GM12878 (cell line): ENCODE results near the gene CHCT1. TPM values are rescaled to one million over a fixed set of nuclear protein-coding genes. Genes with fewer than 3 reads are reported as not detected.
A peak's percentile ranks its signal among the peaks of the same experiment; 100 is the strongest.

Experiments
- ATAC-seq: fragments of 200-7000 bp; cut with Tn5 transposase; 3 replicates; pipeline ENCODE4 v1.9.1; 2020; ENCODE audit warnings: mild to moderate bottlenecking, moderate library complexity
- BruUV-seq: library from RNA; stranded (reverse); fragments of 400-500 nt; replicated peaks from 2 replicates; lab custom pipeline; 2021; lab: Mats Ljungman, UMichigan
- CTCF ChIA-PET: fragments of 300-600 bp; sonication (Branson Sonifier 250); formaldehyde crosslinking; extraction: SDS; loops from one replicate; lab custom pipeline; 2021; ENCODE audit warnings: inconsistent platforms; lab: Yijun Ruan, JAX
- POLR2A ChIA-PET: fragments of 350-600 bp; formaldehyde crosslinking; extraction: SDS; loops from one replicate; lab custom pipeline; 2021; ENCODE audit warnings: inconsistent platforms; lab: Charles Lee
- RAD21 ChIA-PET: fragments of 300-600 bp; sonication (Branson Sonifier 250); formaldehyde crosslinking; loops from one replicate; lab custom pipeline; 2023; ENCODE audit warnings: antibody characterized with exemption; ENCODE audit not compliant: unreplicated experiment; lab: Charles Lee
- SMC1A ChIA-PET: fragments of 300-600 bp; sonication (Branson Sonifier 250); formaldehyde crosslinking; loops from one replicate; lab custom pipeline; 2023; ENCODE audit not compliant: unreplicated experiment, uncharacterized antibody; lab: Charles Lee
- DNase-seq: peaks from one replicate; pipeline ENCODE4 v3.0.0-alpha.2; 2011; ENCODE audit warnings: low read depth, low spot score
- FAIRE-seq: peaks from 3 replicates; lab custom pipeline; 2011; peaks lifted over from hg19 to GRCh38; lab: Jason Lieb, UNC
- H2AFZ ChIP-seq: 2 replicates; pipeline ENCODE4 v1.6.0; 2011; ENCODE audit warnings: low read depth, low read length, control low read depth; ENCODE audit not compliant: control insufficient read depth
- H3K27ac ChIP-seq: 2 replicates; pipeline ENCODE4 v1.5.1; 2011; ENCODE audit warnings: control low read depth; ENCODE audit not compliant: control insufficient read depth, insufficient read depth
- H3K27me3 ChIP-seq, 2 experiments: replicated peaks in 1 of 2; 2 replicates each; pipeline versions ENCODE4 v1.6.0 to v1.6.1; 2011; ENCODE audit warnings: low read length in 1 of 2; ENCODE audit not compliant: control insufficient read depth in 2 of 2, insufficient read depth in 2 of 2
- H3K36me3 ChIP-seq, 2 experiments: 2 replicates each; pipeline ENCODE4 v1.5.1; 2011; ENCODE audit warnings: low read length in 1 of 2; ENCODE audit not compliant: control insufficient read depth in 2 of 2, insufficient read depth in 2 of 2
- H3K4me1 ChIP-seq: 2 replicates; pipeline ENCODE4 v1.6.1; 2011; ENCODE audit warnings: mild to moderate bottlenecking, low read length, moderate library complexity, mixed read lengths; ENCODE audit not compliant: control insufficient read depth, insufficient read depth
- H3K4me2 ChIP-seq: 2 replicates; pipeline ENCODE4 v1.6.0; 2011; ENCODE audit warnings: control low read depth; ENCODE audit not compliant: control insufficient read depth, insufficient read depth
- H3K4me3 ChIP-seq: fragments of 200-600 bp; sonication (generic); 2 replicates; pipeline ENCODE4 v1.5.1; 2016
- H3K79me2 ChIP-seq: 2 replicates; pipeline ENCODE4 v1.6.0; 2011; ENCODE audit warnings: low read length; ENCODE audit not compliant: control insufficient read depth, insufficient read depth
- H3K9ac ChIP-seq: 2 replicates; pipeline ENCODE4 v1.8.0; 2011; ENCODE audit warnings: low read length, control low read depth, mixed read lengths; ENCODE audit not compliant: control insufficient read depth, insufficient read depth
- H3K9me3 ChIP-seq: replicated peaks from 3 replicates; pipeline ENCODE4 v1.5.1; 2011; ENCODE audit warnings: mild to moderate bottlenecking, low read length; ENCODE audit not compliant: control insufficient read depth, insufficient read depth
- H4K20me1 ChIP-seq: 2 replicates; pipeline ENCODE4 v1.6.0; 2011; ENCODE audit not compliant: control insufficient read depth, insufficient read depth
- ATF7 ChIP-seq: fragments of 450-650 bp; IDR thresholded peaks from 2 replicates; pipeline ENCODE4 v1.6.1; 2016; ENCODE audit warnings: low read depth, mild to moderate bottlenecking
- BMI1 ChIP-seq: fragments of 450-650 bp; IDR thresholded peaks from 2 replicates; pipeline ENCODE4 v1.6.1; 2016; ENCODE audit warnings: mild to moderate bottlenecking, moderate library complexity, borderline replicate concordance
- CBFB ChIP-seq: IDR thresholded peaks from 2 replicates; pipeline ENCODE4 v1.6.1; 2016; ENCODE audit warnings: antibody characterized with exemption, low read depth
- CBX5 ChIP-seq: sonication (generic); IDR thresholded peaks from 2 replicates; pipeline ENCODE4 v1.6.1; 2016; ENCODE audit warnings: low read depth, moderate library complexity, mild to moderate bottlenecking, inconsistent platforms
- CHD2 ChIP-seq: IDR thresholded peaks from 2 replicates; pipeline ENCODE4 v1.6.1; 2011; ENCODE audit warnings: low read depth, low read length, improper control_type of control experiment, borderline replicate concordance
- CHD4 ChIP-seq: fragments of 200-600 bp; sonication (generic); IDR thresholded peaks from 2 replicates; pipeline ENCODE4 v1.6.1; 2016; ENCODE audit warnings: mild to moderate bottlenecking
- CREB1 ChIP-seq: IDR thresholded peaks from 2 replicates; pipeline ENCODE4 v1.6.1; 2012; ENCODE audit warnings: low read depth, mild to moderate bottlenecking, inconsistent platforms
- ETV6 ChIP-seq, 2 experiments: fragments of 450-650 bp in 1 of 2; IDR thresholded peaks in 1 of 2; conservative IDR thresholded peaks in 1 of 2; 2 replicates each; pipeline ENCODE4 v1.6.1; 2014; ENCODE audit warnings: antibody characterized with exemption in 1 of 2, borderline replicate concordance in 1 of 2, low read depth in 1 of 2, mild to moderate bottlenecking in 1 of 2, moderate library complexity in 1 of 2
- HDAC6 ChIP-seq: fragments of 200-600 bp; sonication (generic); IDR thresholded peaks from one replicate; pipeline ENCODE4 v1.8.0; 2017; ENCODE audit warnings: antibody characterized with exemption; ENCODE audit not compliant: unreplicated experiment
- IRF3 ChIP-seq: fragments of 450-650 bp; IDR thresholded peaks from 2 replicates; pipeline ENCODE4 v1.6.1; 2014; ENCODE audit warnings: mild to moderate bottlenecking
- KAT2A ChIP-seq: conservative IDR thresholded peaks from 2 replicates; pipeline ENCODE4 v1.6.1; 2011; ENCODE audit warnings: low read depth, low read length; ENCODE audit not compliant: control insufficient read depth
- LARP7 ChIP-seq: fragments of 450-650 bp; IDR thresholded peaks from 2 replicates; pipeline ENCODE4 v1.6.1; 2017; ENCODE audit warnings: mild to moderate bottlenecking
- MEF2A ChIP-seq: IDR thresholded peaks from 2 replicates; pipeline ENCODE4 v1.6.1; 2011; ENCODE audit warnings: low read depth, mild to moderate bottlenecking, low read length, moderate library complexity; ENCODE audit not compliant: insufficient read depth
- MXI1 ChIP-seq: fragments of 150-350 bp; IDR thresholded peaks from 2 replicates; pipeline ENCODE4 v1.6.1; 2011; ENCODE audit warnings: low read depth, mild to moderate bottlenecking, inconsistent platforms, low read length, improper control_type of control experiment
- NFYA ChIP-seq: IDR thresholded peaks from 2 replicates; pipeline ENCODE4 v1.6.1; 2011; ENCODE audit warnings: low read depth, mild to moderate bottlenecking, low read length, improper control_type of control experiment, borderline replicate concordance
- NFYB ChIP-seq: IDR thresholded peaks from 2 replicates; pipeline ENCODE4 v1.6.1; 2011; ENCODE audit warnings: low read depth, mild to moderate bottlenecking, low read length, improper control_type of control experiment, moderate library complexity; ENCODE audit not compliant: insufficient read depth
- POU2F2 ChIP-seq: IDR thresholded peaks from 3 replicates; pipeline ENCODE4 v1.6.1; 2011; ENCODE audit warnings: low read depth, mild to moderate bottlenecking, low read length, borderline replicate concordance
- SMC3 ChIP-seq: IDR thresholded peaks from 2 replicates; pipeline ENCODE4 v1.6.1; 2011; ENCODE audit warnings: low read length, improper control_type of control experiment, borderline replicate concordance
- TAF1 ChIP-seq: IDR thresholded peaks from 2 replicates; pipeline ENCODE4 v1.6.1; 2011; ENCODE audit warnings: mild to moderate bottlenecking, low read depth, low read length, borderline replicate concordance
- YBX1 ChIP-seq: fragments of 450-650 bp; IDR thresholded peaks from 2 replicates; pipeline ENCODE4 v1.6.1; 2016; ENCODE audit warnings: antibody characterized with exemption
- ZNF207 ChIP-seq: fragments of 450-650 bp; IDR thresholded peaks from 2 replicates; pipeline ENCODE4 v1.6.1; 2014; ENCODE audit warnings: antibody characterized with exemption, mild to moderate bottlenecking, borderline replicate concordance
- ZNF622 ChIP-seq: fragments of 450-650 bp; IDR thresholded peaks from 2 replicates; pipeline ENCODE4 v1.6.1; 2017; ENCODE audit warnings: mild to moderate bottlenecking, inconsistent platforms
- WGBS: methylation state at CpG from one replicate; pipeline ENCODE4 v1.1.6; 2016; ENCODE audit warnings: low lambda C conversion rate; ENCODE audit not compliant: insufficient replicate concordance, insufficient coverage; ENCODE audit errors: missing lambda C conversion rate; 5-methylcytosine and 5-hydroxymethylcytosine counted together
- in situ Hi-C: fragments of 300-500 bp; cut with MboI; formaldehyde crosslinking; loops from 9 replicates; pipeline ENCODE4 v1.14.3; 2018; ENCODE audit warnings: mixed read lengths
- intact Hi-C: fragments of 100-400 bp; cut with micrococcal nuclease; formaldehyde crosslinking; loops from one replicate; pipeline ENCODE4 v1.14.2; 2022; ENCODE audit not compliant: unreplicated experiment
- polyA plus RNA-seq, 11 experiments: library from polyadenylated mRNA; depleted of rRNA in 4 of 11; unstranded in 6 of 11; stranded (reverse) in 5 of 11; fragments of >200 nt; fragmentation: Nextera tagmentation in 4 of 11; fragmentation: Illumina TruSeq in 1 of 11; extraction: Ambion mirVana in 4 of 11; extraction: Trizol in 1 of 11; gene quantifications; 1 replicate in 1 of 11; 2 replicates in 10 of 11; pipeline versions ENCODE4 v1.2.1 to v1.2.3, GENCODE V29; 2011 to 2016; ENCODE audit warnings: inconsistent platforms in 2 of 11, missing spikeins in 2 of 11, low read depth in 1 of 11
- total RNA-seq, 4 experiments: library from RNA; depleted of rRNA in 3 of 4; stranded (reverse); fragments of >200 nt in 3 of 4; fragmentation: Illumina TruSeq in 1 of 4; extraction: Trizol in 1 of 4; gene quantifications; 2 replicates each; pipeline versions ENCODE4 v1.2.1 to v1.2.3, GENCODE V29; 2013 to 2021
- TF ChIP-seq, protein P1 (sequence below): fragments of 450-650 bp; formaldehyde crosslinking; IDR thresholded peaks from 2 replicates; pipeline ENCODE4 v1.4.0; 2022; ENCODE audit warnings: mild to moderate bottlenecking, moderate library complexity

The CHCT1 gene
- total and polyA plus RNA-seq, 10 of the 15 experiments (the other 5 are each of a cell fraction or from before 2014, with no cell fraction given): 0.23 to 0.35 TPM; not detected in 8

DNA sequence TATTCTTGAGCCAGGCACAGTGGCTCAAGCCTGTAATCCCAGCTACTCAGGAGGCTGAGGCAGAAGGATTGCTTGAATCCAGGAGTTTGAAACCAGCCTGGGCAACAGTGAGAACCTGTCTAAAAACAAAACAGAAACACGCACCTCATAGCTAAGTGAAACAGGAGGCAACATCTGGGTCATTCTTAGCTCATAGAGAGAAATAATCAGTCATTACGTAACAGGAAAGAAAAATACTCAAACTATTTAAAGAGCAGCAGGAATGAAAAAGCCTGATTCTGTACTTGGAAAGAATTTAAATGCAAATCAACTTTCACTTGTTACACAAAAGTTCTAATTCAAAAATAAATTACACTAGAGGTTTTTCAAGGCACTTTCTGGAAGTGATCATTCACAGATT is 17.2 kb downstream of the CHCT1 start:
- peak overlapping the region; percentile 44 for H3K4me2 ChIP-seq
- ChIA-PET POLR2A (interaction anchor here (1.0 kb wide), 1 partner anchor 30 kb away, joined by 10 read pairs; no protein-coding TSS in a partner anchor), SMC1A (interaction anchor here (0.9 to 1.7 kb wide), 3 partner anchors 208 to 298 kb away, joined by 3 to 6 read pairs (median 5); no protein-coding TSS in a partner anchor), CTCF (interaction anchor here (0.6 to 0.7 kb wide), 2 partner anchors 145 to 208 kb away, joined by 3 to 4 read pairs; no protein-coding TSS in a partner anchor), RAD21 (interaction anchor here (1.1 kb wide), 1 partner anchor 53 kb away, joined by 3 read pairs; no protein-coding TSS in a partner anchor)
- no peaks in the 10 kb centered on the region for H3K79me2 ChIP-seq
- H3K9me3 ChIP-seq: no peaks in the 10 kb centered on the region; the same call in 2 of the 3 replicates
- no peaks in the 10 kb centered on the region for H3K36me3 ChIP-seq
- H3K4me1 ChIP-seq: peaks cover 13% of the 10 kb centered on the region
- FAIRE-seq (peak; percentile 7), ATAC-seq (peak; percentile 69), DNase-seq (no peak)
- intact Hi-C loops (no loop called here), in situ Hi-C loops (no loop called here)
- H4K20me1 ChIP-seq: no peaks in the 10 kb centered on the region
- H3K9ac ChIP-seq: no peak overlapping the region
- 3% methylated on average over 2 of the region's 2 CpGs for WGBS
- no peaks in the 10 kb centered on the region for H3K27me3 ChIP-seq
- no peak overlapping the region for H3K4me3 ChIP-seq
- H2AFZ ChIP-seq: no peak overlapping the region; the same call in none of the 2 replicates
- no TSS peak for BruUV-seq
- peak overlapping the region; percentile 3; the same call in 1 of the 2 replicates for H3K27ac ChIP-seq
- TF ChIP-seq CBX5 (no peak), MXI1 (no peak), CBFB (no peak), ATF7 (peak; percentile 33; the same call in 1 of the 2 replicates), MEF2A (no peak), SMC3 (no peak), YBX1 (no peak), ZNF622 (no peak), ZNF207 (no peak), CREB1 (peak; percentile 87), CHD2 (no peak), BMI1 (no peak), IRF3 (no peak), POU2F2 (no peak), CHD4 (no peak), LARP7 (no peak), NFYA (no peak), HDAC6 (no peak), NFYB (no peak), KAT2A (no peak), ETV6 (conservative IDR thresholded peaks at IDR 0.05 in 1 of 2, IDR thresholded peaks at IDR 0.05 in 1 of 2; ENCODE audit: borderline replicate concordance in 1 of 2, low read depth in 1 of 2) (no peak), TAF1 (no peak)
- TF ChIP-seq, protein P1, sequence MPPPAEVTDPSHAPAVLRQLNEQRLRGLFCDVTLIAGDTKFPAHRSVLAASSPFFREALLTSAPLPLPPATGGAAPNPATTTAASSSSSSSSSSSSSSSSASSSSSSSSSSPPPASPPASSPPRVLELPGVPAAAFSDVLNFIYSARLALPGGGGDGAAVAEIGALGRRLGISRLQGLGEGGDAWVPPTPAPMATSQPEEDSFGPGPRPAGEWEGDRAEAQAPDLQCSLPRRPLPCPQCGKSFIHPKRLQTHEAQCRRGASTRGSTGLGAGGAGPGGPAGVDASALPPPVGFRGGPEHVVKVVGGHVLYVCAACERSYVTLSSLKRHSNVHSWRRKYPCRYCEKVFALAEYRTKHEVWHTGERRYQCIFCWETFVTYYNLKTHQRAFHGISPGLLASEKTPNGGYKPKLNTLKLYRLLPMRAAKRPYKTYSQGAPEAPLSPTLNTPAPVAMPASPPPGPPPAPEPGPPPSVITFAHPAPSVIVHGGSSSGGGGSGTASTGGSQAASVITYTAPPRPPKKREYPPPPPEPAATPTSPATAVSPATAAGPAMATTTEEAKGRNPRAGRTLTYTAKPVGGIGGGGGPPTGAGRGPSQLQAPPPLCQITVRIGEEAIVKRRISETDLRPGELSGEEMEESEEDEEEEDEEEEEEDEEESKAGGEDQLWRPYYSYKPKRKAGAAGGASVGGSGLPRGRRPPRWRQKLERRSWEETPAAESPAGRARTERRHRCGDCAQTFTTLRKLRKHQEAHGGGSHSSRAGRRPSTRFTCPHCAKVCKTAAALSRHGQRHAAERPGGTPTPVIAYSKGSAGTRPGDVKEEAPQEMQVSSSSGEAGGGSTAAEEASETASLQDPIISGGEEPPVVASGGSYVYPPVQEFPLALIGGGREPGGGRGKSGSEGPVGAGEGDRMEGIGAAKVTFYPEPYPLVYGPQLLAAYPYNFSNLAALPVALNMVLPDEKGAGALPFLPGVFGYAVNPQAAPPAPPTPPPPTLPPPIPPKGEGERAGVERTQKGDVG (CRISPR knock-in tag): no peak
